Transverse colon (tissue), 4 donors: ENCODE results near the gene VWA3B. TPM values are rescaled to one million over a fixed set of nuclear protein-coding genes. Genes with fewer than 3 reads are reported as not detected.
A peak's percentile ranks its signal among the peaks of the same experiment; 100 is the strongest.

ENCODE experiments used
- DNase-seq: peaks from one replicate; pipeline ENCODE4 v3.0.0-alpha.2; 2019
- H3K27ac ChIP-seq, 4 donors: fragments of 200-600 bp; sonication (generic); 2 replicates each; pipeline ENCODE4 v1.5.1; 2016 to 2018; ENCODE audit warnings: inconsistent platforms in 4 of 4
- H3K27me3 ChIP-seq: fragments of 200-600 bp; sonication (generic); 2 replicates; pipeline ENCODE4 v1.5.1; 2017; ENCODE audit warnings: inconsistent platforms
- H3K36me3 ChIP-seq, 4 donors: fragments of 200-600 bp; sonication (generic); 2 replicates each; pipeline ENCODE4 v1.5.1; 2017 to 2019; ENCODE audit warnings: inconsistent platforms in 4 of 4
- H3K4me1 ChIP-seq, 4 donors: fragments of 200-600 bp; sonication (generic); 2 replicates each; pipeline ENCODE4 v1.5.1; 2017 to 2020; ENCODE audit warnings: inconsistent platforms in 4 of 4
- H3K4me3 ChIP-seq, 4 donors: fragments of 200-600 bp; sonication (generic); 1 replicate in 1 of 4; 2 replicates in 3 of 4; pipeline versions ENCODE4 v1.5.1 to v1.6.1; 2017 to 2019; ENCODE audit warnings: inconsistent platforms in 4 of 4
- H3K9me3 ChIP-seq, 2 donors: fragments of 200-600 bp; sonication (generic); 2 replicates each; pipeline ENCODE4 v1.5.1; 2017 to 2019; ENCODE audit warnings: inconsistent platforms in 2 of 2
- CTCF ChIP-seq, 5 experiments: fragments of 200-600 bp in 3 of 5; fragments of 450-650 bp in 2 of 5; sonication (generic) in 3 of 5; IDR thresholded peaks; 1 replicate in 2 of 5; 2 replicates in 3 of 5; pipeline ENCODE4 v1.5.1; 2016 to 2017; ENCODE audit warnings: antibody characterized with exemption in 5 of 5, inconsistent platforms in 3 of 5, mild to moderate bottlenecking in 2 of 5, moderate library complexity in 1 of 5
- EP300 ChIP-seq: sonication (generic); formaldehyde crosslinking; IDR thresholded peaks from one replicate; pipeline ENCODE4 v1.6.1; 2017; ENCODE audit warnings: antibody characterized with exemption, low read depth
- POLR2A ChIP-seq: fragments of 450-650 bp; IDR thresholded peaks from one replicate; pipeline ENCODE4 v1.6.1; 2016; ENCODE audit warnings: antibody characterized with exemption, mild to moderate bottlenecking, moderate library complexity
- POLR2AphosphoS5 ChIP-seq, 3 donors: sonication (generic); formaldehyde crosslinking; IDR thresholded peaks; one replicate each; pipeline ENCODE4 v1.6.1; 2016; ENCODE audit warnings: antibody characterized with exemption in 3 of 3
- WGBS, 2 donors: methylation state at CpG; one replicate each; pipeline ENCODE4 v1.1.5; 2018; ENCODE audit warnings: low coverage in 1 of 2; 5-methylcytosine and 5-hydroxymethylcytosine counted together
- in situ Hi-C, 4 donors: fragments of 200-750 bp; cut with MboI; loops; one replicate each; pipeline versions ENCODE4 v1.15.0 to v1.15.1; 2017; ENCODE audit warnings: low sequenced_read_pairs in 3 of 4, low pct_ligation_motif_present in 1 of 4, low pct_unique_long_range_greater_than_20kb in 1 of 4
- intact Hi-C: fragments of 100-400 bp; cut with DNase I; formaldehyde crosslinking; loops from one replicate; pipeline ENCODE4 v1.15.1; 2023; ENCODE audit warnings: low total_unique reads
- total RNA-seq, 4 donors: library from RNA; depleted of rRNA; stranded (reverse); fragments of >200 nt; gene quantifications; one replicate each; pipeline ENCODE4 v1.1.0, GENCODE V29; 2016

VWA3B gene, protein sequence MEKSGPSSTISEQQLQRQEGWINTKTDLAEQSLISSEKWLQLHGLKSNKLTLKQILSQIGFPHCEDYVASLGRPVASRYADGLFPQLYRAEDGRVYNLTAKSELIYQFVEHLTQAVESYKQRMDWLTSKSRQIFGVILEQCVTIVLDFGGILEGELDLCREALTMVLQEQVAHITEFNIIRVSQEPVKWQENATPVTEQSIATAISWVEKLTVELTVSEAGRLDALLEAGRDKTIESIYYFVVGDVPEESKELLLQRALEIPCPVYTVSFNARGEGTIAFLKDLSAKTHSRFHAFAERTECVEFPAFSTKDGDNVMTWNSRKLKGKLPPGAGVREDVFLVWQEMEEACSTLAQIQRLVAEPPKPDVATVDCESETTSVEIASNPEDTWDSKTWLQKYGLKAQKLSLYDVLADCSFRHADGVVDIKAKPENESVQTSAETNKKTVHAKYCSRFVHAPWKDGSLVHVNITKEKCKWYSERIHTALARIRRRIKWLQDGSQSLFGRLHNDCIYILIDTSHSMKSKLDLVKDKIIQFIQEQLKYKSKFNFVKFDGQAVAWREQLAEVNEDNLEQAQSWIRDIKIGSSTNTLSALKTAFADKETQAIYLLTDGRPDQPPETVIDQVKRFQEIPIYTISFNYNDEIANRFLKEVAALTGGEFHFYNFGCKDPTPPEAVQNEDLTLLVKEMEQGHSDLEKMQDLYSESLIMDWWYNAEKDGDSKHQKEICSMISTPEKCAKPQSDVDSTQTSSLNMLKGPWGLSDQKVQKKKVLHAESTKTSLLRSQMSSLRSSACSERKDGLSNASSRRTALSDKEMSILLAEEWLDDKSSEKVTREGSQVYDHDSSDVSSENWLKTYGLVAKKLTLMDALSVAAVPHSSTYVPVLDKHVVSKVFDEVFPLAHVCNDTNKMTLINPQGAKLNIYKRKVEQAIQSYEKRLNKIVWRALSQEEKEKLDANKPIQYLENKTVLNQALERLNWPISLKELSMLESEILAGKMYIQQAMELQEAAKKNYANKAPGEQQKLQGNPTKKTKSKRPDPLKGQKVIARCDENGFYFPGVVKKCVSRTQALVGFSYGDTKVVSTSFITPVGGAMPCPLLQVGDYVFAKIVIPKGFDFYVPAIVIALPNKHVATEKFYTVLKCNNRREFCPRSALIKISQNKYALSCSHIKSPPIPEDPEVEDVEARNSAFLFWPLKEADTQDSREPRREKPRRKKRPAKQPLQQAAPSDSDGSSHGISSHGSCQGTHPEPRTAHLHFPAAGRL (N-terminal part only)
- under 1 TPM in 2 of 4 donors, not detected in 2; 0.41 to 0.48 TPM for total RNA-seq

DNA sequence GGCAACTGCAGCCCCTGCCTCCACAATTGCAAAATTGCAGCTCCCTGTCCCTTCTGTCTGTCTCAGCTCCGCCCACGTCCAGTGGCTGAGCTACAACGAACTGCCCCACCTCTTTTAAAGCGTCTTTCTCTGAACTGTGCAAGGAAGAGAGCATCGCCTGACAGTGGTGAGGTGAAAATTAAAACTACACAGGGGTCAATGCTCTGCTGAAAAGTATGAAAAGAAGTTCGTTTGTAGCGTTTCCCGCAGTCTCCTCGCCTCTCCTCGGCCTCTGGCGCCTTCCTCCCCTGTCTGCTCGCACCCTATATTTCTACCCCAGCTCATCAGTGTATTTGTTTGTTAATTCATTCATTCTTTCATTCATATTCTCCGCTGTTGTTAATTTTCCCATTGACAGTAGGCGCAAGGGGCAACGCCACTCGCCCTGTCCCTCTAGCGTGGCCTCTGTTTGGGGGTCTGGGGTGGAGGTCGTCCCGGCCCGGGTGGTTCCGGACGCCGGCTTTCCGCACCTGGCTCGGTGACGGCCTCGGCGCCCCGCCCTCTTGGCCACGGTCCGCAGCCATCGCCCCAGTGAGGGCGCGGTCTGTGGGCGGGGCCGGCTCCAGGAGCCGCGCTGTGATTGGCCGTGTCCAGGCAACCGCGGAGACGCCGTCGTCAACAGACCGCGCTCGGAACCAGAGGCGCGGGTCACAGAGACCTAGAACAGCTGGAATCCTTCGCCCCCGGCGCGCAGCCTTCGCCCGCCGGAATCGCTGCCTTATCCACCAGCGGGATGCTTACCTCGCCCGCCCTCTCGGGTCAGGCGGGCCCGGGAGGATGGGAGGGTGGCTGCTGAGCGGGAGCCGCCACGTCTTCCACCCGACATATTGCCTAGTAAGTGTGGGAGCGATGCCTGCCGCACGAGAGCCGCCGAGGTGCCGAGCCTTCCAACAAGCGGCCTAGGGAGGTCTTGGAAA is at the start of gene VWA3B:
TSS of gene VWA3B (plus strand) at position 677 of the 956 bp plus-strand sequence. CDS start 5,926 bp downstream, outside the sequence.
- 0 to 1% methylated on average over 4 to 66 of the region's 74 CpGs for WGBS, 2 donors
- intact Hi-C loops (no loop called here), in situ Hi-C loops (no loop called here)
- TF ChIP-seq POLR2A (peak; percentile 73), CTCF (IDR thresholded peaks at IDR 0.05) (no peak), POLR2AphosphoS5 (IDR thresholded peaks at IDR 0.05) (peak; percentile 13 to 83 (median 68)), EP300 (peak; percentile 56)
- peaks cover 0 to 37% (median 23%) of the 10 kb centered on the region in 4 donors for H3K4me1 ChIP-seq
- H3K36me3 ChIP-seq: no peaks in the 10 kb centered on the region
- no peaks in the 10 kb centered on the region for H3K9me3 ChIP-seq
- H3K27ac ChIP-seq: peak within 1 kb of the TSS; percentile 73 to 80 (median 76)
- H3K4me3 ChIP-seq: peak within 1 kb of the TSS; percentile 29 to 51 (median 40)
- peaks cover 4% of the 10 kb centered on the region for H3K27me3 ChIP-seq
- DNase-seq: peak; percentile 91

DNA sequence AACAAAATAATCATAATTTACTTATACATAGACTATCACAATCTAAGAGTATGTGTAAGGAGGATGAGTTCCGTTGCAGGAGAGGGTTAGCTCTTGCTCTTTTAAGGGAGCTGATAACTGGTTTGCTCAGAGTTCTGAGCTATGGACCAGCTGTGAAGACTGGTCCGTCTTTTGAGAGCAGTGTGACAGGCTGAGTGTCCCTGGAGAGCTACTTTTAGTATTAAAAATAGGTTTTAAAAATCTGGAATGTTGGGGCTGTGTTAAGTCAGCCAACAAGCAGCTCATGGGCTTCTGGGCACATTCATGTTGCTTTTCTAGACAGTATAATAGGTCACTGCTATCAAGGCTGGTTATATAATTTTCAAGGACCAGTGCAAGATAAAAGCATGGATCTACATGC is 49.8 kb upstream of the VWA3B start:
- Histone ChIP-seq H3K27me3 (no peaks in the 10 kb centered on the region), H3K4me1 (peaks cover 14 to 57% (median 38%) of the 10 kb centered on the region in 4 donors), H3K4me3 (no peak overlapping the region), H3K36me3 (no peaks in the 10 kb centered on the region), H3K9me3 (no peaks in the 10 kb centered on the region), H3K27ac (peak overlapping the region in 2 of 4 donors; percentile 42 to 50)
- TF ChIP-seq POLR2AphosphoS5 (IDR thresholded peaks at IDR 0.05): no peak
- TF ChIP-seq POLR2A: no peak
- no peak for TF ChIP-seq EP300
- no peak for TF ChIP-seq CTCF (IDR thresholded peaks at IDR 0.05)
- intact Hi-C loops (no loop called here), in situ Hi-C loops (no loop called here)
- DNase-seq: no peak
- 47 to 71% methylated on average over 2 of the region's 2 CpGs for WGBS, 2 donors

- TF ChIP-seq EP300 (no peak), POLR2A (no peak), CTCF (IDR thresholded peaks at IDR 0.05) (no peak), POLR2AphosphoS5 (IDR thresholded peaks at IDR 0.05) (no peak)
- in situ Hi-C loops: no loop called here
- Histone ChIP-seq H3K9me3 (no peaks in the 10 kb centered on the region), H3K4me3 (no peak overlapping the region), H3K27me3 (no peaks in the 10 kb centered on the region), H3K36me3 (no peaks in the 10 kb centered on the region), H3K27ac (no peak overlapping the region), H3K4me1 (peaks cover 14 to 57% (median 38%) of the 10 kb centered on the region in 4 donors)
- intact Hi-C loops: no loop called here
- DNase-seq: no peak
- 85 to 100% methylated on average over 1 to 2 of the region's 2 CpGs for WGBS, 2 donors
These were observed 49.2 kb upstream of the VWA3B start for GRCh38 chr2:98037666-98038336.
